ENCODE results near the gene GADD45GIP1.
A peak's percentile ranks its signal among the peaks of the same experiment; 100 is the strongest.
"Not testable (repeated sequence)": the region's sequence is repeated elsewhere in the genome, so short reads cannot be mapped to it uniquely, and the experiment has no call there.

GADD45GIP1 gene

GRCh38 chr19:12987781-12988180 lies 30.8 kb upstream of the GADD45GIP1 start:
- peak; percentile 41 for DNase-seq (ENCODE audit: low spot score)

GRCh38 chr19:12987190-12987589 lies 30.2 kb upstream of the GADD45GIP1 start:
- DNase-seq (ENCODE audit: low spot score), result no peak

GRCh38 chr19:12986726-12987125 lies 29.7 kb upstream of the GADD45GIP1 start:
- no peak for DNase-seq (ENCODE audit: low spot score)

- DNase-seq (ENCODE audit: low spot score), result peak; percentile 93
Observed at GRCh38 chr19:12985049-12985776, 28.2 kb upstream of the GADD45GIP1 start.

GRCh38 chr19:12984683-12985048 lies 27.6 kb upstream of the GADD45GIP1 start:
- no peak for DNase-seq (ENCODE audit: low spot score)

GRCh38 chr19:12984143-12984627 lies 27.2 kb upstream of the GADD45GIP1 start:
- no peak for DNase-seq (ENCODE audit: low spot score)

- peak; percentile 43 for DNase-seq (ENCODE audit: low spot score)
Observed at GRCh38 chr19:12983542-12984142, 26.6 kb upstream of the GADD45GIP1 start.

GRCh38 chr19:12983091-12983490 lies 26.1 kb upstream of the GADD45GIP1 start:
- no peak for DNase-seq (ENCODE audit: low spot score)

- no peak for DNase-seq (ENCODE audit: low spot score)
Observed at GRCh38 chr19:12982648-12983047, 25.6 kb upstream of the GADD45GIP1 start.

- no peak for DNase-seq (ENCODE audit: low spot score)
Observed at GRCh38 chr19:12979974-12980373, 23.0 kb upstream of the GADD45GIP1 start.

- DNase-seq (ENCODE audit: low spot score), result not testable (repeated sequence)
Observed at GRCh38 chr19:12976109-12976508, 19.1 kb upstream of the GADD45GIP1 start.

- DNase-seq (ENCODE audit: low spot score), result no peak
Observed at GRCh38 chr19:12975221-12975741, 18.3 kb upstream of the GADD45GIP1 start.

- peak; percentile 51 for DNase-seq (ENCODE audit: low spot score)
Observed at GRCh38 chr19:12974301-12975220, 17.5 kb upstream of the GADD45GIP1 start.

GRCh38 chr19:12973236-12973635 lies 16.2 kb upstream of the GADD45GIP1 start:
- no peak for DNase-seq (ENCODE audit: low spot score)

- no peak for DNase-seq (ENCODE audit: low spot score)
Observed at GRCh38 chr19:12970070-12970820, 13.2 kb upstream of the GADD45GIP1 start.

GRCh38 chr19:12969292-12969988 lies 12.4 kb upstream of the GADD45GIP1 start, which contains the start of gene DAND5:
DAND5 (plus strand) TSS chr19:12969576; CDS start chr19:12969661, 85 bp downstream.
- DNase-seq (ENCODE audit: low spot score), result no peak

GRCh38 chr19:12967907-12968306 lies 10.9 kb upstream of the GADD45GIP1 start:
- DNase-seq (ENCODE audit: low spot score), result no peak

- no peak for DNase-seq (ENCODE audit: low spot score)
Observed at GRCh38 chr19:12965812-12966135, 8.8 kb upstream of the GADD45GIP1 start.

- peak; percentile 69 for DNase-seq (ENCODE audit: low spot score)
Observed at GRCh38 chr19:12965017-12965811, 8.2 kb upstream of the GADD45GIP1 start.

GRCh38 chr19:12959481-12959880 lies 2.5 kb upstream of the GADD45GIP1 start:
- no peak for DNase-seq (ENCODE audit: low spot score)
